Neural progenitor cell (in vitro differentiated cells): ENCODE measurements around the gene ETFBKMT. TPM values are rescaled to one million over a fixed set of nuclear protein-coding genes. Genes with fewer than 3 reads are reported as not detected.
"Not testable (repeated sequence)": the region's sequence is repeated elsewhere in the genome, so short reads cannot be mapped to it uniquely, and the experiment has no call there.

Experiments used
- DNase-seq: peaks from one replicate; pipeline ENCODE4 v3.0.0-alpha.2; 2016; ENCODE audit warnings: low spot score
- H2AFZ ChIP-seq: fragments of 200-600 bp; sonication (generic); replicated peaks from 2 replicates; pipeline ENCODE4 v1.6.1; 2016; ENCODE audit warnings: antibody characterized with exemption
- H3F3A ChIP-seq: fragments of 200-600 bp; sonication (generic); 2 replicates; pipeline ENCODE4 v1.6.1; 2016; ENCODE audit warnings: antibody characterized with exemption, low read depth
- H3K27ac ChIP-seq: fragments of 200-600 bp; sonication (generic); 2 replicates; pipeline ENCODE4 v1.5.1; 2016; ENCODE audit warnings: mild to moderate bottlenecking
- H3K27me3 ChIP-seq: fragments of 200-600 bp; sonication (generic); 2 replicates; pipeline ENCODE4 v1.6.1; 2016; ENCODE audit warnings: mild to moderate bottlenecking, moderate library complexity
- H3K36me3 ChIP-seq: fragments of 200-600 bp; sonication (generic); 2 replicates; pipeline ENCODE4 v1.5.1; 2016
- H3K4me1 ChIP-seq: fragments of 200-600 bp; sonication (generic); 2 replicates; pipeline ENCODE4 v1.6.1; 2016; ENCODE audit warnings: mixed run types
- H3K4me2 ChIP-seq: fragments of 200-600 bp; sonication (generic); 2 replicates; pipeline ENCODE4 v1.6.1; 2016
- H3K4me3 ChIP-seq: fragments of 200-600 bp; sonication (generic); 2 replicates; pipeline ENCODE4 v1.5.1; 2016
- H3K79me2 ChIP-seq: fragments of 200-600 bp; sonication (generic); 2 replicates; pipeline ENCODE4 v1.6.1; 2016; ENCODE audit warnings: low read depth
- H3K9ac ChIP-seq: fragments of 200-600 bp; sonication (generic); 2 replicates; pipeline ENCODE4 v1.6.1; 2016
- H3K9me3 ChIP-seq: fragments of 200-600 bp; sonication (generic); 2 replicates; pipeline ENCODE4 v1.5.1; 2016; ENCODE audit warnings: low read depth
- H4K20me1 ChIP-seq: fragments of 200-600 bp; sonication (generic); 2 replicates; pipeline ENCODE4 v1.6.1; 2016; ENCODE audit warnings: low read depth
- H3K27ac Mint-ChIP-seq: 3 replicates; pipeline ENCODE4 v1.8.0; 2021; ENCODE audit warnings: mixed read lengths
- H3K27me3 Mint-ChIP-seq: 2 replicates; pipeline ENCODE4 v1.8.0; 2022; ENCODE audit warnings: low read depth, mild to moderate bottlenecking, inconsistent platforms, moderate library complexity, mixed read lengths; ENCODE audit not compliant: insufficient read depth
- H3K36me3 Mint-ChIP-seq: 3 replicates; pipeline ENCODE4 v1.8.0; 2021; ENCODE audit warnings: mixed read lengths
- H3K4me1 Mint-ChIP-seq: 3 replicates; pipeline ENCODE4 v1.8.0; 2021; ENCODE audit warnings: mixed read lengths
- H3K4me3 Mint-ChIP-seq: 3 replicates; pipeline ENCODE4 v1.8.0; 2021; ENCODE audit warnings: mild to moderate bottlenecking, moderate library complexity, mixed read lengths
- H3K9me3 Mint-ChIP-seq: 3 replicates; pipeline ENCODE4 v1.8.0; 2020; ENCODE audit warnings: mixed read lengths
- CTCF ChIP-seq: fragments of 200-600 bp; sonication (generic); IDR thresholded peaks from 2 replicates; pipeline ENCODE4 v1.5.1; 2017; ENCODE audit warnings: antibody characterized with exemption, mild to moderate bottlenecking
- EZH2 ChIP-seq: fragments of 200-600 bp; sonication (generic); IDR thresholded peaks from 2 replicates; pipeline ENCODE4 v1.6.1; 2017; ENCODE audit warnings: antibody characterized with exemption, mild to moderate bottlenecking, moderate library complexity
- EZH2phosphoT487 ChIP-seq: fragments of 200-600 bp; sonication (generic); IDR thresholded peaks from 2 replicates; pipeline ENCODE4 v1.6.1; 2017; ENCODE audit warnings: antibody characterized with exemption
- total RNA-seq: library from RNA; depleted of rRNA; stranded (reverse); fragments of >200 nt; gene quantifications from 2 replicates; pipeline ENCODE4 v1.2.3, GENCODE V29; 2015; ENCODE audit warnings: low replicate concordance

The ETFBKMT gene
- total RNA-seq, 1 donor from 2014 or later = 1.5 TPM

- Histone ChIP-seq H3K79me2 (no peaks in the 10 kb centered on the region), H3K27ac (no peak overlapping the region), H3K4me1 (peaks cover 7% of the 10 kb centered on the region), H2AFZ (peak overlapping the region; percentile 1), H3K4me2 (no peak overlapping the region), H3K4me3 (no peak overlapping the region), H4K20me1 (no peaks in the 10 kb centered on the region), H3K27me3 (no peaks in the 10 kb centered on the region), H3F3A (no peaks in the 10 kb centered on the region), H3K9ac (no peak overlapping the region), H3K9me3 (no peaks in the 10 kb centered on the region), H3K36me3 (no peaks in the 10 kb centered on the region)
- no peak for DNase-seq
- H3K9me3 Mint-ChIP-seq = peaks cover 4% of the 10 kb centered on the region
- H3K4me3 Mint-ChIP-seq = no peak overlapping the region
- H3K27ac Mint-ChIP-seq = no peak overlapping the region
- TF ChIP-seq EZH2phosphoT487 = no peak
- TF ChIP-seq EZH2 = no peak
- TF ChIP-seq CTCF = no peak
- H3K27me3 Mint-ChIP-seq = peaks cover 2% of the 10 kb centered on the region
- peaks cover 5% of the 10 kb centered on the region for H3K36me3 Mint-ChIP-seq
- no peaks in the 10 kb centered on the region for H3K4me1 Mint-ChIP-seq
Observed at GRCh38 chr12:31715283-31715825, 55.9 kb downstream of the ETFBKMT start.

GRCh38 chr12:31716998-31717397 is 57.5 kb downstream of the ETFBKMT start:
- H3K4me3 Mint-ChIP-seq, H3K9me3 Mint-ChIP-seq, H3K79me2 ChIP-seq, DNase-seq, H3K4me3 ChIP-seq, H3K36me3 Mint-ChIP-seq, H3K9ac ChIP-seq, H3K36me3 ChIP-seq, H3K4me1 Mint-ChIP-seq, H3K27me3 Mint-ChIP-seq, H3K9me3 ChIP-seq, H3K4me2 ChIP-seq, H3F3A ChIP-seq, H3K27me3 ChIP-seq, H3K4me1 ChIP-seq, H4K20me1 ChIP-seq, H3K27ac ChIP-seq, H2AFZ ChIP-seq, H3K27ac Mint-ChIP-seq: not testable (repeated sequence)

DNA sequence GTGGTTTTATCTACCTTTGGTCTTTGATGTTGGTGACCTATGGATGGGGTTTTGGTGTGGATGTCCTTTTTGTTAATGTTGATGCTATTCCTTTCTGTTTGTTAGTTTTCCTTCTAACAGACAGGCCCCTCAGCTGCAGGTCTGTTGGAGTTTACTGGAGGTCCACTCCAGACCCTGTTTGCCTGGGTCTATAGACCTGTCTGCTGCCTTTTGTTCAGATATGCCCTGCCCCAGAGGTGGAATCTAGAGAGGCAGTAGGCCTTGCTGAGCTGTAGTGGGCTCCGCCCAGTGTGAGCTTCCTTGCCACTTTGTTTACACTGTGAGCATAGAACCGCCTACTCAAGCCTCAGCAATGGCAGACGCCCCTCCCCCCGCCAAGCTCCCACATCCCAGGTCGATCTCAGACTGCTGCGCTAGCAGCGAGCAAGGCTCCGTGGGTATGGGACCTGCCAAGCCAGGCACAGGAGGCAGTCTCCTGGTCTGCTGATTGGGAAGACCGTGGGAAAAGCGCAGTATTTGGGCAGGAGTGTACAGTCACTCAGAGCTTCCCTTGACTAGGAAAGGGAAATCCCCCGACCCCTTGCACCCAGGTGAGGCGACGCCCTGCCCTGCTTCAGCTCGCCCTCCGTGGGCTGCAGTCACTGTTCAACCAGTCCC is 59.2 kb downstream of the ETFBKMT start:
- not testable (repeated sequence) for H3K9me3 Mint-ChIP-seq, H3K4me2 ChIP-seq, H3K9ac ChIP-seq, H3K4me1 Mint-ChIP-seq, H3K27ac Mint-ChIP-seq, H3K4me3 Mint-ChIP-seq, H3K4me3 ChIP-seq, H3K36me3 Mint-ChIP-seq, H3K27me3 ChIP-seq, H3K27me3 Mint-ChIP-seq, H2AFZ ChIP-seq, H3K4me1 ChIP-seq, H3K79me2 ChIP-seq, H3K36me3 ChIP-seq, H3K9me3 ChIP-seq, H3K27ac ChIP-seq, H3F3A ChIP-seq, H4K20me1 ChIP-seq
- peak; percentile 50 for DNase-seq

DNA sequence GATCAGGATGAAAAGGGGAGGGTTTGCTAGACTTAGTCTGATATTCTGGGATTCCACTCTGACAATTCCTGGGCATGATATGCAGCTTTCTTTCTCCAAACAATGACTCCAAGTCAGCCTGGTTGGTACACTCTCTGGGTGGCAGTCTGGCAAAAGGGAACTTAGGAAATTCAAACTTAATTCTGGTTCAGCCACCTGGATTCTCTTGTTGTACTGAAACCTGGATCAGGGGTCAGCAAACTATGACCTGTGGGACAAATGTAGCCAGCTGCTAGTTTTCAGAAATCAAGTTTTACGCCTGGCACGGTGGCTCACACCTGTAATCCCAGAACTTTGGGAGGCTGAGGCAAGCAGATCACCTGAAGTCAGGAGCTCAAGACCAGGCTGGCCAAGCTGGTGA is 63.1 kb downstream of the ETFBKMT start:
- TF ChIP-seq EZH2 = no peak
- no peak for TF ChIP-seq CTCF
- no peak for TF ChIP-seq EZH2phosphoT487
- no peaks in the 10 kb centered on the region for H4K20me1 ChIP-seq
- H3K9me3 ChIP-seq = no peaks in the 10 kb centered on the region
- no peak overlapping the region for H2AFZ ChIP-seq
- H3K27ac Mint-ChIP-seq = no peak overlapping the region
- no peak overlapping the region for H3K4me3 ChIP-seq
- H3K27me3 Mint-ChIP-seq = no peaks in the 10 kb centered on the region
- no peak overlapping the region for H3K4me3 Mint-ChIP-seq
- H3F3A ChIP-seq = no peaks in the 10 kb centered on the region
- no peaks in the 10 kb centered on the region for H3K27me3 ChIP-seq
- H3K4me1 ChIP-seq = peaks cover 22% of the 10 kb centered on the region
- no peaks in the 10 kb centered on the region for H3K79me2 ChIP-seq
- H3K4me2 ChIP-seq = no peak overlapping the region
- H3K27ac ChIP-seq = no peak overlapping the region
- no peak for DNase-seq
- peaks cover 6% of the 10 kb centered on the region for H3K9me3 Mint-ChIP-seq
- no peak overlapping the region for H3K9ac ChIP-seq
- peaks cover 16% of the 10 kb centered on the region for H3K4me1 Mint-ChIP-seq
- peaks cover 7% of the 10 kb centered on the region for H3K36me3 Mint-ChIP-seq
- no peaks in the 10 kb centered on the region for H3K36me3 ChIP-seq

Other genes starting within 250 kb of the ETFBKMT start
- 21.2 and 24.2 TPM in 2 replicates for gene DENND5B, start 68.6 kb upstream of the ETFBKMT start, total RNA-seq
- gene AMN1, start 69.3 kb downstream of the ETFBKMT start, total RNA-seq = 18.3 and 29.4 TPM in 2 replicates